WERI-Rb-1 (cell line): ENCODE measurements around the gene PRKAR2A.
A peak's percentile ranks its signal among the peaks of the same experiment; 100 is the strongest.

ENCODE experiments used
- DNase-seq: peaks from one replicate; pipeline ENCODE4 v3.0.0-alpha.2; 2020
- H3K27ac ChIP-seq: fragments of 250-450 bp; sonication (Bioruptor Pico); 2 replicates; pipeline ENCODE4 v1.5.1; 2020; ENCODE audit warnings: mild to moderate bottlenecking, moderate library complexity
- H3K27me3 ChIP-seq: fragments of 250-450 bp; sonication (Bioruptor Pico); 2 replicates; pipeline ENCODE4 v1.5.1; 2021; ENCODE audit warnings: mild to moderate bottlenecking, low read depth, moderate library complexity; ENCODE audit not compliant: insufficient read depth, severe bottlenecking
- H3K36me3 ChIP-seq: fragments of 250-450 bp; sonication (Bioruptor Pico); 2 replicates; pipeline ENCODE4 v1.5.1; 2020; ENCODE audit warnings: mild to moderate bottlenecking, moderate library complexity
- H3K4me3 ChIP-seq: 2 replicates; pipeline ENCODE4 v1.5.1; 2011; ENCODE audit warnings: low read depth, mild to moderate bottlenecking, control low read depth, low read length
- H3K9me3 ChIP-seq: fragments of 250-450 bp; sonication (Bioruptor Pico); 2 replicates; pipeline ENCODE4 v1.5.1; 2021; ENCODE audit warnings: mild to moderate bottlenecking, moderate library complexity; ENCODE audit not compliant: severe bottlenecking
- TF ChIP-seq, protein P1 (sequence below): IDR thresholded peaks from 2 replicates; pipeline ENCODE4 v1.5.1; 2011; ENCODE audit warnings: low read depth, mild to moderate bottlenecking, control low read depth, inconsistent platforms, low read length

The PRKAR2A gene

DNA sequence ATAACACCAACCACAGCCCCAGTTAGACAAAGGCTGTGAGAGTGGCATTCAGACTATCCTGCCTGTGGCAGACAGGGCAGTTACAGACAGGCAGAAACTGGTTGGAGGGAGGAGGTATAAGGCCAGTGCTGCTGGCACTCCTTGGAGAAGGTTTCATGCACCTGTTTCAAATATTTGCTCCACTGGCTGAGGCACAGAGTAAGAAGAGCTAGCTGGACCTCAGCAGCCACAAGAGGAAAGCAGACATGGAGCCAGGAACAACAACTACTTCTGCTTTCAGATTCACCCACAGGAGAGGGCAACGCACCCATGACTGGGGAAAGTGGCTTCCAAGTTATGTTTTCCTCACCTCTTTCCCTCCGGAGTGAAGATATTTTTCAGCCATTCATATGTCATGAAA, 11.5 kb upstream of the PRKAR2A start:
- H3K9me3 ChIP-seq = no peaks in the 10 kb centered on the region
- no peaks in the 10 kb centered on the region for H3K27me3 ChIP-seq
- peaks cover 21% of the 10 kb centered on the region for H3K36me3 ChIP-seq
- no peak overlapping the region for H3K4me3 ChIP-seq
- H3K27ac ChIP-seq = no peak overlapping the region
- TF ChIP-seq, protein P1, sequence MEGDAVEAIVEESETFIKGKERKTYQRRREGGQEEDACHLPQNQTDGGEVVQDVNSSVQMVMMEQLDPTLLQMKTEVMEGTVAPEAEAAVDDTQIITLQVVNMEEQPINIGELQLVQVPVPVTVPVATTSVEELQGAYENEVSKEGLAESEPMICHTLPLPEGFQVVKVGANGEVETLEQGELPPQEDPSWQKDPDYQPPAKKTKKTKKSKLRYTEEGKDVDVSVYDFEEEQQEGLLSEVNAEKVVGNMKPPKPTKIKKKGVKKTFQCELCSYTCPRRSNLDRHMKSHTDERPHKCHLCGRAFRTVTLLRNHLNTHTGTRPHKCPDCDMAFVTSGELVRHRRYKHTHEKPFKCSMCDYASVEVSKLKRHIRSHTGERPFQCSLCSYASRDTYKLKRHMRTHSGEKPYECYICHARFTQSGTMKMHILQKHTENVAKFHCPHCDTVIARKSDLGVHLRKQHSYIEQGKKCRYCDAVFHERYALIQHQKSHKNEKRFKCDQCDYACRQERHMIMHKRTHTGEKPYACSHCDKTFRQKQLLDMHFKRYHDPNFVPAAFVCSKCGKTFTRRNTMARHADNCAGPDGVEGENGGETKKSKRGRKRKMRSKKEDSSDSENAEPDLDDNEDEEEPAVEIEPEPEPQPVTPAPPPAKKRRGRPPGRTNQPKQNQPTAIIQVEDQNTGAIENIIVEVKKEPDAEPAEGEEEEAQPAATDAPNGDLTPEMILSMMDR = no peak
- no peak for DNase-seq

- Histone ChIP-seq H3K4me3 (no peak overlapping the region), H3K27ac (no peak overlapping the region), H3K36me3 (peaks cover 21% of the 10 kb centered on the region), H3K9me3 (no peaks in the 10 kb centered on the region), H3K27me3 (no peaks in the 10 kb centered on the region)
- TF ChIP-seq, protein P1 = no peak
- DNase-seq = no peak
Measured at GRCh38 chr3:48858709-48859108, 11.0 kb upstream of the PRKAR2A start.

GRCh38 chr3:48857641-48858040, 10.0 kb upstream of the PRKAR2A start:
- TF ChIP-seq, protein P1 = no peak
- H3K27me3 ChIP-seq = no peaks in the 10 kb centered on the region
- no peak overlapping the region for H3K27ac ChIP-seq
- no peaks in the 10 kb centered on the region for H3K9me3 ChIP-seq
- H3K4me3 ChIP-seq = no peak overlapping the region
- no peak for DNase-seq
- H3K36me3 ChIP-seq = peaks cover 21% of the 10 kb centered on the region

DNA sequence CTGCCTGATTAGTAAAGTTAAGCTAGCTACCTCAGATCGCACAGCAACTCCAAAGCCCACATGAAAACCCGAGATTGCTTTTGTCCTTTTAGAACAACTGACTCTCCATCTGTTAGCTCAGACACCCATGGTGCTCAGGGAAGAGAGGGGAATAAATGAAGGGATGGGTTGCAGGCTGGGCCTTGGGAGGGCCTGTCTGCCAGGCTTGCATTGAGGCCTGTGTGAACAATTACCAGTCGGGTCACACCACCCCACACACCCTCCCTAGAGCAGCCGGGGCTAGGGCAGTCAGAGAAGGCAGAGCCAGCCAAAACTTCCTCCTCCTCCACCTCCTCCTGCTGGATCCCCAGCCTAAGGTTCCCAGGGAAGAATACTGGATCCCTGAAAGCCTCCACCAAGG, 8.8 kb upstream of the PRKAR2A start:
- Histone ChIP-seq H3K9me3 (no peaks in the 10 kb centered on the region), H3K27ac (peak overlapping the region; percentile 72), H3K4me3 (no peak overlapping the region), H3K27me3 (no peaks in the 10 kb centered on the region), H3K36me3 (peaks cover 17% of the 10 kb centered on the region)
- peak; percentile 39 for DNase-seq
- TF ChIP-seq, protein P1 = no peak

DNA sequence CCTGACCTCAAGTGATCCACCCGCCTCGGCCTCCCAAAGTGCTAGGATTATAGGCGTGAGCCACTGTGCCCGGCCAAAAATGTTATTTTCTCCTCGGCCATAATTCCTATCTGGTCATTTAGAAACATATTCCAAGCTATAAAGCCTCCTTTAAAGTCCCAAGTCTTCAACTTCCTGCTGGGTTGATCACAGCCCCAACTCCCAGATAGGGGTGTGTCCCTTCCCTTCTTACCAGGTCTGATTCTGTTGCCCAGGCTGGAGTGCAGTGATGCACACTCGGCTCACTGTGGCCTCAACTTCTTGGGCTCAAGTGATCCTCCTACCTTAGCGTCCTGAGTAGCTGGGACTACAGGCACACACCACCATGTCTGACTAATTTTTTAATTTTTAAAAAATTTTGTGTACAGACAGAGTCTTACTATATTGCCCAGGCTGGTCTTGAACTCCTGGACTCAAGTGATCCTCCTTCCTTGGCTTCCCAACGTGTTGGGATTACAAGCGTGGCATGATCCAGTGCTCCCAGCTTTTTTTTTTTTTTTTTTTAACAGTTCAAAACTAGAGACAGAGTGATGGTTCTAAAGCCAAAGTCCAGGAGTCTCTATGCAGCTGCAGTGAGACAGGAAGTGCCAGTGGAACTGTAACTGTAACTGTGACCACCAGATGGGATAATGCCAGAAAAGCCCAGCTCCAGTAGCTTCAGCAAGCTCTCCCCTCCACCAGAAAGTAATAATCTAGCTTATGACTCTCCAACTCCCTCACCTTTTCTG, 8.2 kb upstream of the PRKAR2A start:
- Histone ChIP-seq H3K4me3 (no peak overlapping the region), H3K27ac (peak overlapping the region; percentile 72), H3K27me3 (no peaks in the 10 kb centered on the region), H3K36me3 (peaks cover 13% of the 10 kb centered on the region), H3K9me3 (no peaks in the 10 kb centered on the region)
- DNase-seq = peak; percentile 38
- TF ChIP-seq, protein P1 = peak; percentile 48

- Histone ChIP-seq H3K9me3 (no peaks in the 10 kb centered on the region), H3K4me3 (no peak overlapping the region), H3K36me3 (peaks cover 4% of the 10 kb centered on the region), H3K27me3 (no peaks in the 10 kb centered on the region), H3K27ac (no peak overlapping the region)
- DNase-seq = no peak
- TF ChIP-seq, protein P1 = no peak
Measured at GRCh38 chr3:48852151-48852550, 4.5 kb upstream of the PRKAR2A start.
